ENCODE results near the gene CCRL2.

Gene CCRL2

GRCh38 chr3:46413951-46414350 lies 6.9 kb downstream of the CCRL2 start:
- TF ChIP-seq, protein P1, sequence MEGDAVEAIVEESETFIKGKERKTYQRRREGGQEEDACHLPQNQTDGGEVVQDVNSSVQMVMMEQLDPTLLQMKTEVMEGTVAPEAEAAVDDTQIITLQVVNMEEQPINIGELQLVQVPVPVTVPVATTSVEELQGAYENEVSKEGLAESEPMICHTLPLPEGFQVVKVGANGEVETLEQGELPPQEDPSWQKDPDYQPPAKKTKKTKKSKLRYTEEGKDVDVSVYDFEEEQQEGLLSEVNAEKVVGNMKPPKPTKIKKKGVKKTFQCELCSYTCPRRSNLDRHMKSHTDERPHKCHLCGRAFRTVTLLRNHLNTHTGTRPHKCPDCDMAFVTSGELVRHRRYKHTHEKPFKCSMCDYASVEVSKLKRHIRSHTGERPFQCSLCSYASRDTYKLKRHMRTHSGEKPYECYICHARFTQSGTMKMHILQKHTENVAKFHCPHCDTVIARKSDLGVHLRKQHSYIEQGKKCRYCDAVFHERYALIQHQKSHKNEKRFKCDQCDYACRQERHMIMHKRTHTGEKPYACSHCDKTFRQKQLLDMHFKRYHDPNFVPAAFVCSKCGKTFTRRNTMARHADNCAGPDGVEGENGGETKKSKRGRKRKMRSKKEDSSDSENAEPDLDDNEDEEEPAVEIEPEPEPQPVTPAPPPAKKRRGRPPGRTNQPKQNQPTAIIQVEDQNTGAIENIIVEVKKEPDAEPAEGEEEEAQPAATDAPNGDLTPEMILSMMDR (IDR thresholded peaks at IDR 0.05; ENCODE audit: borderline replicate concordance, insufficient read depth, low read depth, low read length), result no peak
- no peak overlapping the region for H3K4me3 ChIP-seq (ENCODE audit: low read depth, low read length)

- H3K4me3 ChIP-seq (ENCODE audit: low read depth, low read length), result no peak overlapping the region
- TF ChIP-seq, protein P1 (IDR thresholded peaks at IDR 0.05; ENCODE audit: borderline replicate concordance, insufficient read depth, low read depth, low read length), result no peak
Observed at GRCh38 chr3:46414739-46415138, 7.7 kb downstream of the CCRL2 start.

GRCh38 chr3:46416125-46416810 lies 9.2 kb downstream of the CCRL2 start:
- TF ChIP-seq, protein P1 (IDR thresholded peaks at IDR 0.05; ENCODE audit: borderline replicate concordance, insufficient read depth, low read depth, low read length), result no peak
- H3K4me3 ChIP-seq (ENCODE audit: low read depth, low read length), result no peak overlapping the region

GRCh38 chr3:46416811-46417510 lies 9.9 kb downstream of the CCRL2 start:
- TF ChIP-seq, protein P1 (IDR thresholded peaks at IDR 0.05; ENCODE audit: borderline replicate concordance, insufficient read depth, low read depth, low read length), result no peak

DNA sequence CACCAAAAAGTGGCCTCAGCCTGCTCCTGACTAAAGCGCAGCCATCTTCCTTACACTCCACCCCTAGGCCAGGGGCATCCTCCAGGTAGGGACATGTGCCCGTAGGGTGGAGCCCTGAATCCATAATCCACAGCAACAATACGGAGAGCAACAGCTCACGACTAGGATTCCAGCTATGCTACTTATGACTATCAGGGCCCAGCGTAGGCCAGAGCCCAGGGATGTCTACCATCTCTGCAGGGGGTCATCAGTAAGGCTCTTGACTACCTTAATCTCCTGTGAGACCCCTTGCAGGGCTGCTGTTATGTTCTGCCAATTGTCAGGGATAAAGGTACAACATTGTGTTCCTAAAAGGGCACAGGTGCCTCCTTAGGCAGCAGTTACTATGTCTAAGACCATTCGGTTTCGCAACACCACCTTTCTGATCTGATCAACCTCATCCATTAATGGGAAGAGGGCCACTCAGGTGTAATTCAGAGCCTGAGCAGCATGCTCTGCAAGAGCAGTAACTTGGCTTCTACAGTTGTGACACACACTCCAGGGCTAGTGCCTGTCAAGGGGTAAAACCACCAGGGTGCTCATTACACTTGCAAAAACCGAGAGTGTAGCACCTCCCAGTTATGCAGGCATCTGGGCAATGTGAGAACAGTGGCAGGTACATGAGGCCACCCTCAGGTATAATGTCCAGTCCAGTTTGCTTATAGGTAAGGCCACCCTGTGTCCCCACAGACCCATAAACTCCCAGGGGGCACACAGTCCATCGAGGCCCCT lies 11.0 kb downstream of the CCRL2 start:
- TF ChIP-seq, protein P1 (IDR thresholded peaks at IDR 0.05; ENCODE audit: borderline replicate concordance, insufficient read depth, low read depth, low read length), result no peak
- H3K4me3 ChIP-seq (ENCODE audit: low read depth, low read length), result no peak overlapping the region

More at GRCh38 chr3:46416811-46417510, 9.9 kb downstream of the CCRL2 start:
- H3K4me3 ChIP-seq (ENCODE audit: low read depth, low read length), result no peak overlapping the region

- no peak overlapping the region for H3K4me3 ChIP-seq (ENCODE audit: low read depth, low read length)
- TF ChIP-seq, protein P1 (IDR thresholded peaks at IDR 0.05; ENCODE audit: borderline replicate concordance, insufficient read depth, low read depth, low read length), result no peak
Observed at GRCh38 chr3:46419816-46420215, 12.8 kb downstream of the CCRL2 start.
